Measurements from ENCODE around the gene LIPC.

GRCh38 chr15:58469432-58470353 is 37.9 kb downstream of the LIPC start:
- TF ChIP-seq CTCF (IDR thresholded peaks at IDR 0.05) (no peak), REST (IDR thresholded peaks at IDR 0.05) (no peak), ELK1 (IDR thresholded peaks at IDR 0.05; ENCODE audit: low read depth, low read length) (no peak), RNF2 (IDR thresholded peaks at IDR 0.05; ENCODE audit: borderline replicate concordance, low read depth) (no peak), POLR2A (IDR thresholded peaks at IDR 0.05; ENCODE audit: low read length) (no peak), RCOR1 (IDR thresholded peaks at IDR 0.05; ENCODE audit: low read depth, low read length) (no peak), TFCP2L1 (CRISPR knock-in tag; IDR thresholded peaks at IDR 0.05) (no peak), SMC3 (IDR thresholded peaks at IDR 0.05) (peak; percentile 80), TP53 (CRISPR knock-in tag; IDR thresholded peaks at IDR 0.05) (peak; percentile 64; the same call in 1 of the 2 replicates)
